GM10248 (cell line): Measurements from ENCODE around the gene TOM1.

ENCODE experiments used
- CTCF ChIA-PET: fragments of 300-600 bp; sonication (Branson Sonifier 250); formaldehyde crosslinking; extraction: SDS; loops from one replicate; lab custom pipeline; 2021; ENCODE audit warnings: antibody characterized with exemption; lab: Yijun Ruan, JAX
- POLR2A ChIA-PET: fragments of 350-650 bp; sonication (Branson Sonifier 250); formaldehyde crosslinking; extraction: SDS; loops from one replicate; lab custom pipeline; 2020; ENCODE audit warnings: antibody characterized with exemption; lab: Yijun Ruan, JAX
- DNase-seq: peaks from one replicate; pipeline ENCODE4 v3.0.0; 2012; ENCODE audit errors: extremely low spot score
- TF ChIP-seq, protein P1 (sequence below): IDR thresholded peaks from 2 replicates; pipeline ENCODE4 v1.5.1; 2012; ENCODE audit warnings: mild to moderate bottlenecking, low read depth; ENCODE audit errors: extremely low read depth, missing control alignments, control extremely low read depth

Gene TOM1

DNA sequence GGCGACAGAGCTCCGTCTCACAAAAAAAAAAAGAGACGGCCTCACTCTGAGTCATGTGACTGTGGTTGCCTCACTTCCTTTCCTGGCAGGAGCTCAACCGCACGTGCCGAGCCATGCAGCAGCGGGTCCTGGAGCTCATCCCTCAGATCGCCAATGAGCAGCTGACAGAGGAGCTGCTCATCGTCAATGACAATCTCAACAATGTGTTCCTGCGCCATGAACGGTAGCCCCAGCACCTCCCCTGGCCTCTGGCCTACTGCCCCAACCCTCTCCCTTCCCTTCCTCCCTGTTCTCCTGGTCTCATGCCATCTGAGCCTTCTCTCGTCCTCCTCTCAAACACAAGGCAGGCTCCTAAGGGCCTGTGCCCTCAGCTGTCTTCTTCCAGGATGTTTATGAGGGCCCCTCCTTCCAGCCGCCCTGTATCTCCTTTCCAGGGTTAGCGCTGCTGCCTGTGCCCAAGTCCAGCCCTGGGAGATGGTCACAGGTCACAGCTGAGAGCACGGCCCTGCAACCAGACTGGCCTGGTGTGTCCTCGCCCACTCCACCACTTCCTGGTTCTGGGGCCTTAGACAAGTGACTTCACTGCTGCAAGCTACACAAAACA lies 30.7 kb downstream of the TOM1 start:
- TF ChIP-seq, protein P1, sequence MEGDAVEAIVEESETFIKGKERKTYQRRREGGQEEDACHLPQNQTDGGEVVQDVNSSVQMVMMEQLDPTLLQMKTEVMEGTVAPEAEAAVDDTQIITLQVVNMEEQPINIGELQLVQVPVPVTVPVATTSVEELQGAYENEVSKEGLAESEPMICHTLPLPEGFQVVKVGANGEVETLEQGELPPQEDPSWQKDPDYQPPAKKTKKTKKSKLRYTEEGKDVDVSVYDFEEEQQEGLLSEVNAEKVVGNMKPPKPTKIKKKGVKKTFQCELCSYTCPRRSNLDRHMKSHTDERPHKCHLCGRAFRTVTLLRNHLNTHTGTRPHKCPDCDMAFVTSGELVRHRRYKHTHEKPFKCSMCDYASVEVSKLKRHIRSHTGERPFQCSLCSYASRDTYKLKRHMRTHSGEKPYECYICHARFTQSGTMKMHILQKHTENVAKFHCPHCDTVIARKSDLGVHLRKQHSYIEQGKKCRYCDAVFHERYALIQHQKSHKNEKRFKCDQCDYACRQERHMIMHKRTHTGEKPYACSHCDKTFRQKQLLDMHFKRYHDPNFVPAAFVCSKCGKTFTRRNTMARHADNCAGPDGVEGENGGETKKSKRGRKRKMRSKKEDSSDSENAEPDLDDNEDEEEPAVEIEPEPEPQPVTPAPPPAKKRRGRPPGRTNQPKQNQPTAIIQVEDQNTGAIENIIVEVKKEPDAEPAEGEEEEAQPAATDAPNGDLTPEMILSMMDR, result no peak
- ChIA-PET CTCF (interaction anchor here (0.8 to 1.5 kb wide), 5 partner anchors 11 to 21 kb away, joined by 3 to 5 read pairs (median 3); no protein-coding TSS in a partner anchor), POLR2A (interaction anchor here (0.7 kb wide), 1 partner anchor 171 kb away, joined by 3 read pairs; no protein-coding TSS in a partner anchor)
- DNase-seq, result no peak

DNA sequence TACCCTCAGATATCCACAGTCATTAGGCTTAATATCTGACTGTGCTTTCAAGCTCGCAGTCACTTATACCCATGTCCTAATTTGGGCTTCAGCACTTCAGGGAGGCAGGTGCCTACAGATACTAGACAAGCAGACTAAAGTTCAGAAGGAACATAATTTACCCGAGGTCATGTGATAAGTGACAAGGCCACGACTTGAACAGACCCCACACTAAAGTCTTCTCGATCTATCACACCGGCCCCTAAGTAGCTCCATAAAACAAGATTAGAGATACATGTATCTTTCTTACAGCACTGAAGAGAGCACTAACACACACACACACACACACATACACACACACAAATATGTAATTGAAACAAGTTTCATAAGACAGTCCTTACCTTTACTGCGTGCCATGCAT lies 32.6 kb downstream of the TOM1 start:
- ChIA-PET CTCF (interaction anchor here (0.9 kb wide), 1 partner anchor 8 kb away, joined by 3 read pairs; no protein-coding TSS in a partner anchor), POLR2A (no interaction called here)
- TF ChIP-seq, protein P1, result no peak
- no peak for DNase-seq

DNA sequence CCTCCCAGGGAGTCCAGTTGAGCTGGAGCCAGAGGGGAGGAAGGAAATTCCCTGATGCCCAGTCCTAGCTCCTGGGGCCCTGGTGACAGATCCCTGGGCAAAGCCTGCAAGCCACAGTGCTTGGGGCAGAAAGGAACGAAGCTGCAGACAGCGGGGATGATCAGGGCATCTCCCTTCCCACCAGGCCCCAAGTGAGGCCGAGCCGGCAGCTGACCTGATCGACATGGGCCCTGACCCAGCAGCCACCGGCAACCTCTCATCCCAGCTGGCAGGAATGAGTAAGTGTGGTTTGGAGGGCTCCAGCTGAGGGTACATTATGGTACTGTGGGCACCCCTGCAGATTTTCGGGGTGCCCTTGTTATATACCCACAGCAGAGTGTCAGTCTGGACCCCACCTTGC lies 33.5 kb downstream of the TOM1 start:
- ChIA-PET CTCF (interaction anchor here (1.7 kb wide), 1 partner anchor 27 kb away, joined by 4 read pairs; no protein-coding TSS in a partner anchor), POLR2A (no interaction called here)
- no peak for DNase-seq
- TF ChIP-seq, protein P1, result no peak

DNA sequence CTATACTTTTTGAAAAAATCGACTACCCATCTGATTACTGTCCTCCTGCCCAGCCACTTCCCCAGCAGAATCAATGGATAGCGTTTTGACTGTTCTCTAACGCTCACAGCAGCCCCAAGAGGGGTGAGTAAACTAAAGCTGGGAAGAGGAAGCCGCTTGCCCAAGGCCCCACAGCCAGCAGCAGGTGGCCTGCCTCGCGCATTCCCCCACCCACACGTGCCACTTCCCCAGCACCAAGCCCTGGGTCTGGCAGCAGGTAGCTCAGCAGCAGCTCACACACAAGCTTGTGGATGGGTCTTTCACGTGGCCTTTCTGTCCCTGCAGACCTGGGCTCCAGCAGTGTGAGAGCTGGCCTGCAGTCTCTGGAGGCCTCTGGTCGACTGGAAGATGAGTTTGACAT lies 34.3 kb downstream of the TOM1 start:
- peak; percentile 47 for DNase-seq
- ChIA-PET CTCF (interaction anchor here (0.7 to 1.7 kb wide), 5 partner anchors 17 to 293 kb away, joined by 3 to 5 read pairs (median 4); no protein-coding TSS in a partner anchor), POLR2A (no interaction called here)
- TF ChIP-seq, protein P1, result no peak

DNA sequence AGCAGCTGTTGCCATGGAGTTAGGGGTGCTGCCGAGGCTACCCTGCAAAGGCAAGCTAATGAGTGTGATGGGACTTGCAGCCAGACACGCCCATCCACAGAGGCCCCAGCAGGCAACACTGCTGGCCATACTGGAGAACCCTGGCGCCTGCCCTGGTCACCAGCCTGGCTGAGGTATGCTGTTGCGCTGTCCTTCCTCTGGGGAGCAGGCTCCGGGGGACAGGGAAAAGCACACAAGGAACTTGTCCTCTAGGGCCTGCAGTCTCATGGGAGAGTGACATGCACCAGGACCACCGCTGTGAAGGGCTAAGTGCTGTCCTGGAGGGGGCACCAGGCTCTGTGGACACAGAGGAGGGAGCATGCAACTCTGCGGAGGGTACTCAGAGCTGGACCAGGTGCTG lies 35.8 kb downstream of the TOM1 start:
- TF ChIP-seq, protein P1, result no peak
- DNase-seq, result no peak
- ChIA-PET CTCF (interaction anchor here (0.7 to 1.4 kb wide), 4 partner anchors 11 to 291 kb away, joined by 3 to 4 read pairs (median 3); no protein-coding TSS in a partner anchor), POLR2A (interaction anchor here (0.6 kb wide), 1 partner anchor 20 kb away, joined by 3 read pairs; no protein-coding TSS in a partner anchor)

DNA sequence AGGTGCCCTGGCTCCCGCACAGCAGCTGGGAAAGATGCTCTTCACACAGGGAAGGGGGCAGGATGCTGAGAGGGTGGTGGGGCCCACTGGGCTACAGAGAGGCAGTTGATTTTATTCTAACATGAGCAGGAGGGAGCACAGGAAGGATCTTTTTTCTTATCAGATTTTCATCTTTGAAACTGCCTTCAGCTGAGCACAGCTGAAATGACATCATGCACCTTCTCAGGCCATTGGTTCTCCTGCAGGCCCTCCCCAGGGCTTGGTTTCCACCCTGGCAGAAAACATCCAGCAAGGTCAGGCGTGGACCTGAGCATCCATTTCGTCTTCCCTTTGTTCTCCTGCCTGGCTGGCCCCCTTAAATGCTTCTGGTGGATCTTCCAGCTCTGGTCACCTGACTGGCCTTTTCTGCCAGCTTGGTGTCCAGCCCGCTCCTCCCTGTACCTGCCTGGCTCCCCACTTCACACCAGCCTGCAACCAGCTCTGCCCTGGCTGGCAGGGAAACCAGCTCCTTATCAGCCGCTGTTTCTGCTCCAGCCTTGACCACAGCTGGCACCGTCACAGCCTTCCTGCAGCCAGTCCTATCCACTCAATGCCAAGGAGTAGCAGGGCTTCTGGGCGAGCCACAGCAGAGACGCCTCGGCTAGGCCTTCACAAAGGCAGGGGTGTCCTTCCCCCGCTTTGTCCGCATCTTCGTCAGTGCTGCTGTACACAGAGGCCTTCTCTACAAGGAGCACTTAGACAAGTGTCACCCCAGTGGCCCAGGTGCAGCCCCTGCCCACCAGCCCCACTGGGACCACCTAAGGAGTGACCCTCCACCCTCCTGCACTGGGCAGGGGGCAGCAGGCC lies 36.5 kb downstream of the TOM1 start:
- TF ChIP-seq, protein P1, result no peak
- ChIA-PET CTCF (interaction anchor here (1.2 to 2.5 kb wide), 3 partner anchors 12 to 17 kb away, joined by 3 to 6 read pairs (median 3); no protein-coding TSS in a partner anchor), POLR2A (interaction anchor here (0.6 kb wide), 1 partner anchor 19 kb away, joined by 3 read pairs; no protein-coding TSS in a partner anchor)
- no peak for DNase-seq
